Natural killer cell treated with Interleukin-12 subunit alpha and Interleukin-12 subunit beta and Interleukin-15 and Interleukin-18, amount 100 ng/mL, for 72 hours (primary cell): Measurements from ENCODE around the gene CDC42SE2. TPM values are rescaled to one million over a fixed set of nuclear protein-coding genes. Genes with fewer than 3 reads are reported as not detected.
"Not testable (repeated sequence)": the region's sequence is repeated elsewhere in the genome, so short reads cannot be mapped to it uniquely, and the experiment has no call there.

Source experiments
- ATAC-seq, 2 donors: fragments of 150-1000 bp; cut with Tn5 transposase in 1 of 2; sonication (Bioruptor Pico), chemical (Tn5 transposase) in 1 of 2; 2 replicates each; pipeline ENCODE4 v1.10.0; 2021
- DNase-seq: peaks from one replicate; pipeline ENCODE4 v3.0.0; 2022; ENCODE audit warnings: low spot score
- H3K27ac Mint-ChIP-seq, 2 donors: 1 replicate in 1 of 2; 2 replicates in 1 of 2; pipeline ENCODE4 v1.8.0; 2022; ENCODE audit warnings: mixed read lengths in 2 of 2, mild to moderate bottlenecking in 1 of 2, moderate library complexity in 1 of 2
- H3K27me3 Mint-ChIP-seq, 2 donors: 1 replicate in 1 of 2; 2 replicates in 1 of 2; pipeline ENCODE4 v1.8.0; 2022; ENCODE audit warnings: mixed read lengths in 2 of 2
- H3K36me3 Mint-ChIP-seq: one replicate; pipeline ENCODE4 v1.8.0; 2022; ENCODE audit warnings: mixed read lengths
- H3K4me1 Mint-ChIP-seq, 2 donors: 1 replicate in 1 of 2; 2 replicates in 1 of 2; pipeline ENCODE4 v1.8.0; 2022; ENCODE audit warnings: low read depth in 2 of 2, mixed read lengths in 2 of 2, mild to moderate bottlenecking in 1 of 2
- H3K4me3 Mint-ChIP-seq: one replicate; pipeline ENCODE4 v1.8.0; 2022; ENCODE audit warnings: mixed read lengths
- H3K9me3 Mint-ChIP-seq: 2 replicates; pipeline ENCODE4 v1.8.0; 2022; ENCODE audit warnings: mixed read lengths
- total RNA-seq, 2 donors: library from RNA; stranded (reverse); gene quantifications; one replicate each; pipeline ENCODE4 v1.2.3, GENCODE V29; 2022

CDC42SE2 gene
- total RNA-seq, 2 donors from 2014 or later = 78.2 to 120 TPM

- ATAC-seq (no peak), DNase-seq (no peak)
- Mint-ChIP-seq H3K4me1 (peaks cover 41 to 55% of the 10 kb centered on the region in 2 donors), H3K27ac (peak overlapping the region; percentile 88 to 96), H3K27me3 (no peaks in the 10 kb centered on the region), H3K9me3 (no peaks in the 10 kb centered on the region), H3K4me3 (peak overlapping the region; percentile 84), H3K36me3 (no peaks in the 10 kb centered on the region)
These were observed 4.5 kb upstream of the CDC42SE2 start for GRCh38 chr5:131259326-131259725.

GRCh38 chr5:131260895-131261294 lies 3.0 kb upstream of the CDC42SE2 start:
- Mint-ChIP-seq H3K4me3 (no peak overlapping the region), H3K4me1 (peaks cover 40 to 56% of the 10 kb centered on the region in 2 donors), H3K27ac (peak overlapping the region in 1 of 2 donors; percentile 96), H3K9me3 (no peaks in the 10 kb centered on the region), H3K27me3 (no peaks in the 10 kb centered on the region), H3K36me3 (no peaks in the 10 kb centered on the region)
- DNase-seq (no peak), ATAC-seq (no peak)

- Mint-ChIP-seq H3K4me1 (peaks cover 35 to 52% of the 10 kb centered on the region in 2 donors), H3K27ac (peak overlapping the region in 1 of 2 donors; percentile 93), H3K36me3 (no peaks in the 10 kb centered on the region), H3K27me3 (no peaks in the 10 kb centered on the region), H3K4me3 (no peak overlapping the region), H3K9me3 (no peaks in the 10 kb centered on the region)
- ATAC-seq = no peak
- no peak for DNase-seq
These were observed 2.4 kb upstream of the CDC42SE2 start for GRCh38 chr5:131261483-131261882.

GRCh38 chr5:131262953-131263541 lies 806 bp upstream of the CDC42SE2 start:
- Mint-ChIP-seq H3K4me3 (peak overlapping the region; percentile 96), H3K27me3 (no peaks in the 10 kb centered on the region), H3K36me3 (peaks cover 6% of the 10 kb centered on the region), H3K9me3 (no peaks in the 10 kb centered on the region), H3K4me1 (peaks cover 29 to 52% of the 10 kb centered on the region in 2 donors), H3K27ac (peak overlapping the region; percentile 92 to 93)
- ATAC-seq (peak in 1 of 2 donors; percentile 36), DNase-seq (no peak)

GRCh38 chr5:131264451-131265099 lies 722 bp downstream of the CDC42SE2 start:
- peak overlapping the region; percentile 96 for H3K4me3 Mint-ChIP-seq
- H3K4me1 Mint-ChIP-seq = peaks cover 21 to 37% of the 10 kb centered on the region in 2 donors
- ATAC-seq (peak in 1 of 2 donors; percentile 25), DNase-seq (peak; percentile 67)
- peak overlapping the region; percentile 86 to 97 for H3K27ac Mint-ChIP-seq
- no peaks in the 10 kb centered on the region for H3K27me3 Mint-ChIP-seq
- H3K9me3 Mint-ChIP-seq = no peaks in the 10 kb centered on the region
- peaks cover 6% of the 10 kb centered on the region for H3K36me3 Mint-ChIP-seq

GRCh38 chr5:131265311-131265803 lies 1.5 kb downstream of the CDC42SE2 start:
- Mint-ChIP-seq H3K4me3 (peak overlapping the region; percentile 96), H3K27me3 (no peaks in the 10 kb centered on the region), H3K36me3 (peaks cover 6% of the 10 kb centered on the region), H3K27ac (peak overlapping the region; percentile 86 to 97), H3K4me1 (peaks cover 22 to 38% of the 10 kb centered on the region in 2 donors), H3K9me3 (no peaks in the 10 kb centered on the region)
- ATAC-seq (no peak), DNase-seq (no peak)

GRCh38 chr5:131266370-131267060 lies 2.7 kb downstream of the CDC42SE2 start:
- H3K27ac Mint-ChIP-seq = peak overlapping the region; percentile 86 to 97
- H3K4me1 Mint-ChIP-seq = peaks cover 32 to 49% of the 10 kb centered on the region in 2 donors
- DNase-seq = no peak
- peaks cover 6% of the 10 kb centered on the region for H3K36me3 Mint-ChIP-seq
- H3K9me3 Mint-ChIP-seq = no peaks in the 10 kb centered on the region
- no peaks in the 10 kb centered on the region for H3K27me3 Mint-ChIP-seq
- no peak for ATAC-seq
- peak overlapping the region; percentile 86 for H3K4me3 Mint-ChIP-seq

GRCh38 chr5:131268758-131269370 lies 5.0 kb downstream of the CDC42SE2 start:
- DNase-seq (no peak), ATAC-seq (no peak)
- H3K36me3 Mint-ChIP-seq = peaks cover 13% of the 10 kb centered on the region
- peaks cover 39 to 50% of the 10 kb centered on the region in 2 donors for H3K4me1 Mint-ChIP-seq
- peak overlapping the region; percentile 86 to 97 for H3K27ac Mint-ChIP-seq
- peak overlapping the region; percentile 48 for H3K4me3 Mint-ChIP-seq
- no peaks in the 10 kb centered on the region for H3K9me3 Mint-ChIP-seq
- H3K27me3 Mint-ChIP-seq = no peaks in the 10 kb centered on the region

GRCh38 chr5:131270809-131271208 lies 7.0 kb downstream of the CDC42SE2 start:
- peaks cover 50 to 59% of the 10 kb centered on the region in 2 donors for H3K4me1 Mint-ChIP-seq
- no peaks in the 10 kb centered on the region for H3K9me3 Mint-ChIP-seq
- ATAC-seq = no peak
- no peaks in the 10 kb centered on the region for H3K27me3 Mint-ChIP-seq
- peak overlapping the region; percentile 83 for H3K4me3 Mint-ChIP-seq
- DNase-seq = no peak
- H3K27ac Mint-ChIP-seq = peak overlapping the region; percentile 86 to 88
- H3K36me3 Mint-ChIP-seq = peaks cover 23% of the 10 kb centered on the region

- peaks cover 23% of the 10 kb centered on the region for H3K36me3 Mint-ChIP-seq
- ATAC-seq = peak in 1 of 2 donors; percentile 37
- H3K4me3 Mint-ChIP-seq = peak overlapping the region; percentile 83
- peak overlapping the region; percentile 86 to 88 for H3K27ac Mint-ChIP-seq
- H3K27me3 Mint-ChIP-seq, H3K9me3 Mint-ChIP-seq, DNase-seq: not testable (repeated sequence)
- peaks cover 48 to 53% of the 10 kb centered on the region in 2 donors for H3K4me1 Mint-ChIP-seq
These were observed 8.0 kb downstream of the CDC42SE2 start for GRCh38 chr5:131271888-131272287.

- DNase-seq = no peak
- Mint-ChIP-seq H3K27me3 (no peaks in the 10 kb centered on the region), H3K27ac (peak overlapping the region; percentile 86 to 88), H3K9me3 (no peaks in the 10 kb centered on the region), H3K4me3 (peak overlapping the region; percentile 83), H3K4me1 (peaks cover 48 to 52% of the 10 kb centered on the region in 2 donors), H3K36me3 (peaks cover 20% of the 10 kb centered on the region)
- peak in 1 of 2 donors; percentile 39 for ATAC-seq
These were observed 8.5 kb downstream of the CDC42SE2 start for GRCh38 chr5:131272307-131272706.

GRCh38 chr5:131272724-131273123 lies 8.9 kb downstream of the CDC42SE2 start:
- Mint-ChIP-seq H3K4me3 (peak overlapping the region; percentile 83), H3K4me1 (peaks cover 49 to 53% of the 10 kb centered on the region in 2 donors), H3K27me3 (no peaks in the 10 kb centered on the region), H3K9me3 (no peaks in the 10 kb centered on the region), H3K27ac (peak overlapping the region; percentile 86 to 88), H3K36me3 (peaks cover 17% of the 10 kb centered on the region)
- peak; percentile 29 to 56 for ATAC-seq
- no peak for DNase-seq

GRCh38 chr5:131274326-131275063 lies 10.6 kb downstream of the CDC42SE2 start:
- H3K9me3 Mint-ChIP-seq = no peaks in the 10 kb centered on the region
- peaks cover 20% of the 10 kb centered on the region for H3K36me3 Mint-ChIP-seq
- ATAC-seq (peak in 1 of 2 donors; percentile 18), DNase-seq (no peak)
- H3K27ac Mint-ChIP-seq = peak overlapping the region; percentile 85 to 89
- H3K4me1 Mint-ChIP-seq = peaks cover 59 to 63% of the 10 kb centered on the region in 2 donors
- no peaks in the 10 kb centered on the region for H3K27me3 Mint-ChIP-seq
- H3K4me3 Mint-ChIP-seq = peak overlapping the region; percentile 83
